Osteoblast (primary cell): Measurements from ENCODE around the gene CR1. TPM values are rescaled to one million over a fixed set of nuclear protein-coding genes. Genes with fewer than 3 reads are reported as not detected.

ENCODE experiments used
- DNase-seq: peaks from one replicate; pipeline ENCODE4 v3.0.0; 2011; ENCODE audit warnings: low spot score, mixed read lengths; ENCODE audit not compliant: insufficient read length; ENCODE audit errors: missing footprints
- H2AFZ ChIP-seq: 2 replicates; pipeline ENCODE4 v1.6.0; 2011; ENCODE audit warnings: mild to moderate bottlenecking, low read length
- H3K27ac ChIP-seq: 2 replicates; pipeline ENCODE4 v1.5.1; 2011; ENCODE audit warnings: mild to moderate bottlenecking, low read depth, low read length, moderate library complexity
- H3K27me3 ChIP-seq: 2 replicates; pipeline ENCODE4 v1.6.0; 2012; ENCODE audit warnings: mild to moderate bottlenecking, control low read depth, inconsistent platforms, low read length, moderate library complexity; ENCODE audit not compliant: insufficient read depth
- H3K36me3 ChIP-seq: 2 replicates; pipeline ENCODE4 v1.5.1; 2011; ENCODE audit warnings: mild to moderate bottlenecking, low read length, control low read depth, moderate library complexity; ENCODE audit not compliant: insufficient read depth
- H3K4me1 ChIP-seq: 2 replicates; pipeline ENCODE4 v1.5.1; 2011; ENCODE audit warnings: mild to moderate bottlenecking, low read length, control low read depth, moderate library complexity; ENCODE audit not compliant: insufficient read depth
- H3K4me2 ChIP-seq: 2 replicates; pipeline ENCODE4 v1.6.0; 2011; ENCODE audit warnings: mild to moderate bottlenecking, low read length; ENCODE audit not compliant: insufficient read depth
- H3K4me3 ChIP-seq: fragments of 200-600 bp; sonication (generic); 3 replicates; pipeline ENCODE4 v1.5.1; 2012; ENCODE audit warnings: mild to moderate bottlenecking, low read length, inconsistent platforms; ENCODE audit not compliant: insufficient read depth
- H3K79me2 ChIP-seq: 2 replicates; pipeline ENCODE4 v1.6.0; 2012; ENCODE audit warnings: mild to moderate bottlenecking, low read length, control low read depth, inconsistent platforms; ENCODE audit not compliant: insufficient read depth
- H3K9me3 ChIP-seq: 2 replicates; pipeline ENCODE4 v1.5.1; 2011; ENCODE audit warnings: low read depth, low read length, control low read depth
- H4K20me1 ChIP-seq: 2 replicates; pipeline ENCODE4 v1.6.0; 2012; ENCODE audit warnings: mild to moderate bottlenecking, low read length, control low read depth; ENCODE audit not compliant: insufficient read depth
- total RNA-seq: library from RNA; depleted of rRNA; stranded (reverse); fragments of >200 nt; gene quantifications from 2 replicates; pipeline ENCODE4 v1.2.3, GENCODE V29; 2012
- TF ChIP-seq, protein P1 (sequence below): IDR thresholded peaks from 2 replicates; pipeline ENCODE4 v1.5.1; 2011; ENCODE audit warnings: mild to moderate bottlenecking, low read depth, low read length, moderate library complexity; ENCODE audit errors: extremely low read depth

The CR1 gene
- total RNA-seq, 1 donor = under 0.01 TPM

DNA sequence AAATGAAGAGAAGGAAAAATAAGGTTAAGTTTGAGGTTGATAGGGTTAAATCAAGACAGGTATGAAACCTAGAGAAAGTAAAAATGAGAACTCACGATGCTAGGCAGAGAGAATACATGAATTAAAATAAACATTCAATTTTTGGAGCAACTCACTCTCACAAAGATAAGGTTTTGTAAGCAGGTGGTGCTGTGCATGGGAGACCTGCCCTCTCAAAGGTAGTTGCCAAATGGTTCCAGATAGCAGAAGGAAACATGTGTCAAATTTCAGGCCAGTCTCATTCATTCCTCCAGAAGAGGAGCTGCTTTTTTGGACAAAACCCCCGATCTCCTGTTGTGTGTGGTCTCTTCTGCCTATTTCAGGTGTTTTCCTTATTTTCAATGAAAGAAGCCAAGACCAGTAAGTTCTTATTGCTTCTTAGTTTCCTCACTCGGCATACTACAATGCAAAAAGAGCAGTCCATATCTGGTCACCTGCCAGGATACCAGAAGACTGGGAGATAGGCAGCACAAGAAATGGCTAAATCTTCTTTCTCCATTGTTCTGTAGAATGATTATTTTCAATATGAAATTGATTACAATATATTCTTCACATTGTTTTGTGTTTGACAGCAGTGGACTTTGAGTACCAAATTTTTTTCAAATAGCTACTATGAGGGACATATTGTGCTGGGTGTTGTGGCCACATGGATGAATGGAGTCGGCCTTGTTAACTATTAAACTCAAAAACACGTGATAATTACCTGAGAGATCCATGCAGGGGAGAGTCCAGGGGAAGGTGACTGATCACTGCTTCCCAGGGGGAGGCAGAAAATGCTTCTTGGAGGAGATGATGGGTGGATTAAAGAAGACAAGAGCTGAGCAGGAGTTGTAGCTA lies 152.6 kb downstream of the CR1 start:
- TF ChIP-seq, protein P1, sequence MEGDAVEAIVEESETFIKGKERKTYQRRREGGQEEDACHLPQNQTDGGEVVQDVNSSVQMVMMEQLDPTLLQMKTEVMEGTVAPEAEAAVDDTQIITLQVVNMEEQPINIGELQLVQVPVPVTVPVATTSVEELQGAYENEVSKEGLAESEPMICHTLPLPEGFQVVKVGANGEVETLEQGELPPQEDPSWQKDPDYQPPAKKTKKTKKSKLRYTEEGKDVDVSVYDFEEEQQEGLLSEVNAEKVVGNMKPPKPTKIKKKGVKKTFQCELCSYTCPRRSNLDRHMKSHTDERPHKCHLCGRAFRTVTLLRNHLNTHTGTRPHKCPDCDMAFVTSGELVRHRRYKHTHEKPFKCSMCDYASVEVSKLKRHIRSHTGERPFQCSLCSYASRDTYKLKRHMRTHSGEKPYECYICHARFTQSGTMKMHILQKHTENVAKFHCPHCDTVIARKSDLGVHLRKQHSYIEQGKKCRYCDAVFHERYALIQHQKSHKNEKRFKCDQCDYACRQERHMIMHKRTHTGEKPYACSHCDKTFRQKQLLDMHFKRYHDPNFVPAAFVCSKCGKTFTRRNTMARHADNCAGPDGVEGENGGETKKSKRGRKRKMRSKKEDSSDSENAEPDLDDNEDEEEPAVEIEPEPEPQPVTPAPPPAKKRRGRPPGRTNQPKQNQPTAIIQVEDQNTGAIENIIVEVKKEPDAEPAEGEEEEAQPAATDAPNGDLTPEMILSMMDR = no peak
- Histone ChIP-seq H3K27ac (no peak overlapping the region), H3K4me1 (peaks cover 5% of the 10 kb centered on the region), H3K27me3 (peaks cover 23% of the 10 kb centered on the region), H3K4me2 (no peak overlapping the region), H3K36me3 (no peaks in the 10 kb centered on the region), H3K4me3 (no peak overlapping the region), H3K9me3 (no peaks in the 10 kb centered on the region), H2AFZ (no peak overlapping the region), H4K20me1 (no peaks in the 10 kb centered on the region), H3K79me2 (no peaks in the 10 kb centered on the region)
- DNase-seq = no peak

DNA sequence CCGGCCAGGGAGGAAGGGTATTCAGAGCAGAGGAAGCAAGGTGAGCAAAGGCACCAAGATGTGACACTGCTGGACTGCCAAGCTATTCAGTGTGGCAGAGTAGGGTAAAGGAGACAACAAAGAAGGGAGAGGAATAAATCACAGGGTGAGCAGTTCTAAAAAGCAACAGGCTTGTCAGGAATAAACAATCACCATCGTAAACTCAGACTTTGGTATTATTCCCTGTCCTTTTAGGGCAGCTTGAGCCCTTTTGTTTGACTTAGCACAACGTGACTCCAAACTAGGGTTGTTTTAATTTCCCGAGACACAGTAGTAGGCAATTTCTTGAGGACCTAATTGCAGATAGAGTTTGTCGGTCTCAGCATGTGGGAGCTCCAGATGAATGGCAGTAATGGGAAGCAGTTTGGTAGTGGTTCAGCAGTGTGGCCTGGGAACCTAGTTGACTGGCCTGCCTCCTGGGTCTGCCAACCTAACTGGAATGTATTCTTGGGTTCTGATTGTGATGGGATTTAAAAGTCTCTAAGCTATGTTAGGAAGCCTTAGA lies 153.3 kb downstream of the CR1 start:
- Histone ChIP-seq H3K27me3 (peaks cover 23% of the 10 kb centered on the region), H4K20me1 (no peaks in the 10 kb centered on the region), H2AFZ (no peak overlapping the region), H3K4me3 (no peak overlapping the region), H3K4me2 (no peak overlapping the region), H3K27ac (no peak overlapping the region), H3K79me2 (no peaks in the 10 kb centered on the region), H3K36me3 (no peaks in the 10 kb centered on the region), H3K9me3 (no peaks in the 10 kb centered on the region), H3K4me1 (peaks cover 5% of the 10 kb centered on the region)
- DNase-seq = no peak
- TF ChIP-seq, protein P1 = no peak

DNA sequence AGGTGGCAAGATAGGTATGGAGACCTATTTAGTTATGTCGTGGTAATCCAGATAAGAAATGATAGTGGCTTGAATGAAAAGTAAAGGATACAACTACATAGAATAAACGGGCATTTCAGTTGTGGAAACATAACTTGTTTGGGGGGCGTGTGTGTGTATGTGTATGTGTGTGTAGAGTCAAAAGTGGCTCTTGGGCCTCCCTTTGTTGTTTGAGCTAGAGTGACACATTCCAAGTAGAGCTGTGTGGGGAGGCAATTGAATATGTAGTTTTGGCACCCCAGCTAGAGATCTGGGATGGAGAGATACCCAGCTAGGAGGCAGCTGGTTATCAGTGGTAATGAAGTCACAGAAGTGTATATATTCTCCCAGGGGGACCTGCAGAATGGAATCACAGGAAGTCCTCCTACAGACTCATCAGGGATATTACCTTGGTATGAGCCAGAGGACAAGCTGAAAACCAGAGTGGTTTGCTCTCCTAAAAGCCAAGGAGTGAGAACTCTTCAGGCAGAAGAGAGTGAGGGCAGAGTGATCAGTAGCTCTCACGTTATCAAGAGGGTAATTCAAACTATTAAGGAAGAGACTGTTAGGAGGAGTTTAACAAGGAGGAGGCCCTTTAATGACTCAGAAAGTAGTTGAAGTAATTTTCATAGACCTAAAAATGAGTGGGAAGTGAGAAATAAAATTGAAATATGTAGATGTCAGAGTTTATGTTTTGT lies 154.1 kb downstream of the CR1 start:
- no peak for DNase-seq

More for the DNA sequence above, 154.1 kb downstream of the CR1 start:
- Histone ChIP-seq H3K36me3 (no peaks in the 10 kb centered on the region), H3K27me3 (peaks cover 23% of the 10 kb centered on the region), H3K4me2 (no peak overlapping the region), H3K27ac (no peak overlapping the region), H3K4me3 (no peak overlapping the region), H3K9me3 (no peaks in the 10 kb centered on the region), H3K4me1 (no peaks in the 10 kb centered on the region), H2AFZ (no peak overlapping the region), H3K79me2 (no peaks in the 10 kb centered on the region), H4K20me1 (no peaks in the 10 kb centered on the region)
- TF ChIP-seq, protein P1 = no peak
